Cardiac fibroblast (primary cell): ENCODE data around the gene UBE2D2.
A peak's percentile ranks its signal among the peaks of the same experiment; 100 is the strongest.
"Not testable (repeated sequence)": the region's sequence is repeated elsewhere in the genome, so short reads cannot be mapped to it uniquely, and the experiment has no call there.

ENCODE experiments used
- DNase-seq, 2 donors: peaks; one replicate each; pipeline versions ENCODE4 v3.0.0 to v3.0.0-alpha.2; 2010; ENCODE audit warnings: low read depth in 2 of 2
- H3K4me3 ChIP-seq, 2 donors: replicated peaks in 1 of 2; 1 replicate in 1 of 2; 2 replicates in 1 of 2; pipeline ENCODE4 v1.5.1; 2011; ENCODE audit warnings: low read depth in 2 of 2, low read length in 2 of 2, mild to moderate bottlenecking in 2 of 2, moderate library complexity in 1 of 2
- CTCF ChIP-seq: IDR thresholded peaks from one replicate; pipeline ENCODE4 v1.5.1; 2011; ENCODE audit warnings: low read depth, mild to moderate bottlenecking, low read length, inconsistent platforms

Gene UBE2D2

GRCh38 chr5:139531772-139532169, 29.4 kb upstream of the UBE2D2 start:
- no peak for TF ChIP-seq CTCF
- DNase-seq, result no peak
- no peak overlapping the region for H3K4me3 ChIP-seq

GRCh38 chr5:139543423-139543991, 17.6 kb upstream of the UBE2D2 start:
- peak in 1 of 2 donors; percentile 40 for DNase-seq
- TF ChIP-seq CTCF, result no peak
- no peak overlapping the region for H3K4me3 ChIP-seq

GRCh38 chr5:139546593-139546992, 14.5 kb upstream of the UBE2D2 start:
- DNase-seq, result not testable (repeated sequence)

GRCh38 chr5:139549162-139549894, 11.8 kb upstream of the UBE2D2 start:
- no peak overlapping the region for H3K4me3 ChIP-seq

More at GRCh38 chr5:139546593-139546992, 14.5 kb upstream of the UBE2D2 start:
- H3K4me3 ChIP-seq, result not testable (repeated sequence)

GRCh38 chr5:139550051-139550872, 10.9 kb upstream of the UBE2D2 start:
- H3K4me3 ChIP-seq, DNase-seq: not testable (repeated sequence)

More at GRCh38 chr5:139549162-139549894, 11.8 kb upstream of the UBE2D2 start:
- DNase-seq, result no peak
- TF ChIP-seq CTCF, result no peak

GRCh38 chr5:139551191-139551889, 9.8 kb upstream of the UBE2D2 start:
- TF ChIP-seq CTCF, result no peak
- no peak for DNase-seq
- no peak overlapping the region for H3K4me3 ChIP-seq

- TF ChIP-seq CTCF, result no peak
Measured at GRCh38 chr5:139552893-139553575, 8.1 kb upstream of the UBE2D2 start.

More at GRCh38 chr5:139552893-139553575, 8.1 kb upstream of the UBE2D2 start:
- DNase-seq, result no peak
- no peak overlapping the region for H3K4me3 ChIP-seq
